MCF 10A (cell line): Measurements from ENCODE around the gene MRPL9. TPM values are rescaled to one million over a fixed set of nuclear protein-coding genes. Genes with fewer than 3 reads are reported as not detected.
"Not testable (repeated sequence)": the region's sequence is repeated elsewhere in the genome, so short reads cannot be mapped to it uniquely, and the experiment has no call there.

ENCODE experiments used
- BruUV-seq: library from RNA; stranded (reverse); fragments of 400-500 nt; replicated peaks from 2 replicates; lab custom pipeline; 2021; lab: Mats Ljungman, UMichigan
- CTCF ChIA-PET: fragments of 300-600 bp; sonication (Branson Sonifier 250); formaldehyde crosslinking; extraction: SDS; loops from one replicate; lab custom pipeline; 2021; ENCODE audit warnings: antibody characterized with exemption, inconsistent platforms; lab: Yijun Ruan, JAX
- POLR2A ChIA-PET: fragments of 300-600, 350-650 bp; sonication (Branson Sonifier 250); formaldehyde crosslinking; extraction: SDS; loops from one replicate; lab custom pipeline; 2020; ENCODE audit warnings: antibody characterized with exemption, inconsistent platforms; lab: Yijun Ruan, JAX
- DNase-seq: peaks from one replicate; pipeline ENCODE4 v3.0.0-alpha.2; 2018; ENCODE audit not compliant: unreplicated experiment
- H3K27ac Mint-ChIP-seq: one replicate; pipeline ENCODE4 v1.8.0; 2022; ENCODE audit warnings: mild to moderate bottlenecking, low read depth, mixed read lengths; ENCODE audit not compliant: unreplicated experiment
- H3K27me3 Mint-ChIP-seq: one replicate; pipeline ENCODE4 v1.8.0; 2022; ENCODE audit warnings: mixed read lengths; ENCODE audit not compliant: insufficient read depth, unreplicated experiment
- H3K36me3 Mint-ChIP-seq: one replicate; pipeline ENCODE4 v1.8.0; 2022; ENCODE audit warnings: mild to moderate bottlenecking, moderate library complexity, mixed read lengths; ENCODE audit not compliant: insufficient read depth, unreplicated experiment
- H3K4me1 Mint-ChIP-seq: one replicate; pipeline ENCODE4 v1.8.0; 2022; ENCODE audit warnings: mixed read lengths; ENCODE audit not compliant: insufficient read depth, unreplicated experiment
- H3K4me3 Mint-ChIP-seq: one replicate; pipeline ENCODE4 v1.8.0; 2022; ENCODE audit warnings: mild to moderate bottlenecking, moderate library complexity, mixed read lengths; ENCODE audit not compliant: unreplicated experiment
- H3K9me3 Mint-ChIP-seq: one replicate; pipeline ENCODE4 v1.8.0; 2022; ENCODE audit warnings: mixed read lengths; ENCODE audit not compliant: unreplicated experiment
- intact Hi-C: fragments of 100-400 bp; cut with micrococcal nuclease; formaldehyde crosslinking; loops from 2 replicates; pipeline ENCODE4 v1.14.1; 2022
- total RNA-seq: library from RNA; stranded (reverse); gene quantifications from 2 replicates; pipeline ENCODE4 v1.2.3, GENCODE V29; 2022
- TF ChIP-seq, protein P1 (sequence below): fragments of 200-600 bp; IDR thresholded peaks from one replicate; pipeline ENCODE4 v1.8.0; 2022; ENCODE audit warnings: antibody characterized with exemption, mild to moderate bottlenecking; ENCODE audit not compliant: unreplicated experiment

Gene MRPL9
- total RNA-seq, 1 experiment from 2014 or later = 146 TPM

DNA sequence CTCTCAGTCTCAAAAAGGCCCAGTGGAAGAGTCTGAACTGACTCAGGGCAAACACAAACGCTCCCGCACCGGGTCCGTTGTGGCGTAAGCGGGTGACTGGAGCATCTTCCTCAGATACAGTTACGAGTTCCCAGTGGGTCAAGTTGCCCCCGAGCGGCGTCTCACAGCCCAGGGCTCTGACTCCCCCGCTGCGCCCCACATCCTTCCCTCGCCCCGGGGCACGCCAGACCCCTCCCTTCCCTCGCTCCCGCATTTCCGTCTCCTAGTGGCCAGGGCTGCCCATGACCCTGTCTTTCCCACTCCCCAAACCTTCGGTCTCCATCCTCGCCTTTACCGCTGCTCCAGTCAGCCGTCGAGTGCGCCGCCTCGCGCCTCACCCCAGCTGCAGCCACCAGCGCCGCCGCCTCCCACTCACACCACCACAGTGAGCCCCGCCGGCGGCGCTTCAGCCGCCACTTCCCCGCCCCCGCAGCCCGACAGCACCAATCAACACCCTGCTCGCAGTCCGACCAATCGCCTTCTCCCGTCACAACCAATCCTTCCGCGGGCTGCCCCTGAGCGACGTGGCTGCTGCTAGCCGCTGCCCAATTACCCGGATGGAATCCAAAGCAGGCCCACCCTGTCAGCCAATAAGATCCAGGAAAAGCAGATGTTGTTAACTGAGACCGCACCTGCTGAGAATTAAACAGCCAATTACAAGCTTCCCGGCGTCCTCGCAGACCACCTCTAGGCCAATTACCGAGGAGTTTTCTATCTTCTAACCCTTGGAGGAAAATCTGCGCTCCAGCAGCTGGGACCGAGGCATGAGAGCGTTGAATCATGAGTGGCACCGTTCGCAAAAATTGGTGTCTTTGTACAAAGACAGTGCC lies 27.0 kb upstream of the MRPL9 start, which contains the start of gene TDRKH:
TDRKH (minus strand) TSS at position 430 of the 869 bp plus-strand sequence. CDS start 7,478 bp downstream, outside the sequence.
- Mint-ChIP-seq H3K27me3 (no peaks in the 10 kb centered on the region), H3K4me3 (peak within 1 kb of the TSS; percentile 83), H3K36me3 (peaks cover 6% of the 10 kb centered on the region), H3K4me1 (peaks cover 9% of the 10 kb centered on the region), H3K27ac (peak within 1 kb of the TSS; percentile 47), H3K9me3 (no peaks in the 10 kb centered on the region)
- POLR2A ChIA-PET = interaction anchor here (0.6 to 3.8 kb wide), 22 partner anchors 8 to 530 kb away, joined by 3 to 17 read pairs (median 4); partner anchors contain the start of genes LINGO4, MRPL9, S100A10 and SELENBP1
- intact Hi-C loops = loop anchor here (1.0 to 5.0 kb wide), 2 partner anchors 27 to 47 kb away; partner anchors contain the start of genes C2CD4D and MRPL9
- CTCF ChIA-PET = interaction anchor here (0.6 to 2.8 kb wide), 11 partner anchors 10 to 449 kb away, joined by 3 to 7 read pairs (median 3); no protein-coding TSS in a partner anchor
- BruUV-seq = TSS peak; percentile 57
- peak; percentile 100 for DNase-seq
- TF ChIP-seq, protein P1, sequence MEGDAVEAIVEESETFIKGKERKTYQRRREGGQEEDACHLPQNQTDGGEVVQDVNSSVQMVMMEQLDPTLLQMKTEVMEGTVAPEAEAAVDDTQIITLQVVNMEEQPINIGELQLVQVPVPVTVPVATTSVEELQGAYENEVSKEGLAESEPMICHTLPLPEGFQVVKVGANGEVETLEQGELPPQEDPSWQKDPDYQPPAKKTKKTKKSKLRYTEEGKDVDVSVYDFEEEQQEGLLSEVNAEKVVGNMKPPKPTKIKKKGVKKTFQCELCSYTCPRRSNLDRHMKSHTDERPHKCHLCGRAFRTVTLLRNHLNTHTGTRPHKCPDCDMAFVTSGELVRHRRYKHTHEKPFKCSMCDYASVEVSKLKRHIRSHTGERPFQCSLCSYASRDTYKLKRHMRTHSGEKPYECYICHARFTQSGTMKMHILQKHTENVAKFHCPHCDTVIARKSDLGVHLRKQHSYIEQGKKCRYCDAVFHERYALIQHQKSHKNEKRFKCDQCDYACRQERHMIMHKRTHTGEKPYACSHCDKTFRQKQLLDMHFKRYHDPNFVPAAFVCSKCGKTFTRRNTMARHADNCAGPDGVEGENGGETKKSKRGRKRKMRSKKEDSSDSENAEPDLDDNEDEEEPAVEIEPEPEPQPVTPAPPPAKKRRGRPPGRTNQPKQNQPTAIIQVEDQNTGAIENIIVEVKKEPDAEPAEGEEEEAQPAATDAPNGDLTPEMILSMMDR = peak; percentile 26

GRCh38 chr1:151787689-151788088 lies 24.4 kb upstream of the MRPL9 start:
- Mint-ChIP-seq H3K27ac (no peak overlapping the region), H3K36me3 (peaks cover 6% of the 10 kb centered on the region), H3K27me3 (no peaks in the 10 kb centered on the region), H3K4me3 (no peak overlapping the region), H3K4me1 (peaks cover 9% of the 10 kb centered on the region), H3K9me3 (no peaks in the 10 kb centered on the region)
- BruUV-seq = no TSS peak
- ChIA-PET CTCF (interaction anchor here (0.6 to 2.8 kb wide), 5 partner anchors 8 to 653 kb away, joined by 3 to 7 read pairs (median 4); no protein-coding TSS in a partner anchor), POLR2A (interaction anchor here (0.7 to 3.8 kb wide), 4 partner anchors 11 to 34 kb away, joined by 3 to 13 read pairs (median 4); no protein-coding TSS in a partner anchor)
- TF ChIP-seq, protein P1 = no peak
- no peak for DNase-seq
- intact Hi-C loops = no loop called here

DNA sequence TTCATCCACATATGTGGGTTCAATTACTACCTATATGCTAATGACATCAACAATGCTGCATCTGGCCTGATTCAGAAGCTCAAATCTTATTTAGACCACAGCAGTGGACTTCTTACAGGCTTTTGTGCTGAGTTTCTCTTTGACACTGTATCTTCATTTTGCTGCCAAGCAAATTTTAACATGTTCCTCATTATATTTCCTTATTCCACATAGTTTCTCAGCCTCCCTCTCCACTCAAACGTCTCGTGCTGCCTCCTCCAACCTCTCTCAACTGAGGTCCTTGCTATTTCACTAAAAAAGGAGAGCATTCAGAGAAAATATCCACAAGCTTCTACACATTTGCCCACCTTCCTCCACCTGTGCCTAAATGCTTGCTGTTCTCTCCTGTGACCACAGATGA lies 20.5 kb upstream of the MRPL9 start:
- no peaks in the 10 kb centered on the region for H3K36me3 Mint-ChIP-seq
- no peaks in the 10 kb centered on the region for H3K9me3 Mint-ChIP-seq
- H3K27ac Mint-ChIP-seq = no peak overlapping the region
- no peak for DNase-seq
- intact Hi-C loops = no loop called here
- ChIA-PET POLR2A (interaction anchor here (0.6 kb wide), 1 partner anchor 14 kb away, joined by 3 read pairs; no protein-coding TSS in a partner anchor), CTCF (interaction anchor here (0.5 kb wide), 1 partner anchor 124 kb away, joined by 3 read pairs; no protein-coding TSS in a partner anchor)
- H3K4me1 Mint-ChIP-seq = no peaks in the 10 kb centered on the region
- H3K4me3 Mint-ChIP-seq = no peak overlapping the region
- BruUV-seq = no TSS peak
- TF ChIP-seq, protein P1 = no peak
- H3K27me3 Mint-ChIP-seq = no peaks in the 10 kb centered on the region

DNA sequence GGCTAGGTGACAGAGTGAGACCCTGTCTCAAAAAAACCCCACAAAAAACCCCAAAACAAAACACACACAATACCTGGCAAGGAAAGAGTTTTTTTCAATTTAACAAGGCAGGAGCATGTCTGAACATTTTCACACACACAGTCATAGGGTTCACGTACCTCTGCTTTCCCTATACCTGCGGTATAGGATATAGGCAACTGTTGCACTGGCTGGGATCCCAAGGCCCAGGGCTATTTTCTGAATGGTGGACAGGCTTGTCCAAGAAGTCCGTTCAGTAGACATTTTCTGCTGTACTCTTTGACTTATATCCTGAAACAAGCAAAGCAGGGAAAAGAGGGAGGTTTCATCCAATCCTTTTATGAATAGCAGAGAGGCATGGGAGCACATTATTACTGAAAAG lies 19.4 kb upstream of the MRPL9 start:
- POLR2A ChIA-PET = interaction anchor here (0.7 kb wide), 1 partner anchor 1494 kb away, joined by 3 read pairs; no protein-coding TSS in a partner anchor
- TF ChIP-seq, protein P1 = no peak
- H3K27ac Mint-ChIP-seq = no peak overlapping the region

DNA sequence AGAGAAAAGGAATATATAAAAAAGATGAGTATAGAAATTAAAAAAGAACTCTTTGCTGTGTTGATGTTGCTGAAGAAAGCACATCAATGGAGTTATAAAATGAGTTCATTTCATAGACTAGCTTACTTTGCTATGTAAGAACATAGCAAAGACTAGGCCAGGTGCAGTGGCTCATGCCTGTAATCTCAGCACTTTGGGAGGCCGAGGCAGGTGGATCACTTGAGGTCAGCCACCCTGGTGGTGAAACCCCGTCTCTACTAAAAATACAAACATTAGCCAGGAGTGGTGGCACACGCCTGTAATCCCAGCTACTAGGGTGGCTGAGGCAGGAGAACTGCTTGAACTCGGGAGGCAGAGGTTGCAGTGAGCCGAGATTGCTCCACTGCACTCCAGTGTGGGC lies 18.7 kb upstream of the MRPL9 start:
- POLR2A ChIA-PET = interaction anchor here (0.6 to 0.7 kb wide), 3 partner anchors 9 to 1494 kb away, joined by 3 to 4 read pairs (median 3); no protein-coding TSS in a partner anchor
- BruUV-seq, H3K4me3 Mint-ChIP-seq, intact Hi-C loops, H3K9me3 Mint-ChIP-seq, H3K27me3 Mint-ChIP-seq, DNase-seq, H3K27ac Mint-ChIP-seq, CTCF ChIA-PET, H3K36me3 Mint-ChIP-seq, H3K4me1 Mint-ChIP-seq: not testable (repeated sequence)

More for the DNA sequence above, 19.4 kb upstream of the MRPL9 start:
- BruUV-seq = no TSS peak
- H3K4me3 Mint-ChIP-seq = no peak overlapping the region
- no peaks in the 10 kb centered on the region for H3K9me3 Mint-ChIP-seq
- H3K27me3 Mint-ChIP-seq = no peaks in the 10 kb centered on the region
- H3K36me3 Mint-ChIP-seq = no peaks in the 10 kb centered on the region
- H3K4me1 Mint-ChIP-seq = no peaks in the 10 kb centered on the region
- no peak for DNase-seq
- CTCF ChIA-PET = interaction anchor here (0.7 to 1.0 kb wide), 2 partner anchors 54 to 159 kb away, joined by 3 read pairs; no protein-coding TSS in a partner anchor
- intact Hi-C loops = no loop called here
